Panc1 (cell line): ENCODE data around the gene ZSCAN25.
"Not testable (repeated sequence)": the region's sequence is repeated elsewhere in the genome, so short reads cannot be mapped to it uniquely, and the experiment has no call there.

Experiments used
- CTCF ChIP-seq: fragments of 450-650 bp; IDR thresholded peaks from 2 replicates; pipeline ENCODE4 v1.5.1; 2017; ENCODE audit warnings: mild to moderate bottlenecking
- POLR2AphosphoS5 ChIP-seq: IDR thresholded peaks from 2 replicates; pipeline ENCODE4 v1.6.1; 2012; ENCODE audit warnings: mild to moderate bottlenecking, low read depth, low read length, moderate library complexity
- SIN3A ChIP-seq: IDR thresholded peaks from 2 replicates; pipeline ENCODE4 v1.6.1; 2012; ENCODE audit warnings: low read depth, mild to moderate bottlenecking, low read length, moderate library complexity, borderline replicate concordance; ENCODE audit not compliant: insufficient read depth

DNA sequence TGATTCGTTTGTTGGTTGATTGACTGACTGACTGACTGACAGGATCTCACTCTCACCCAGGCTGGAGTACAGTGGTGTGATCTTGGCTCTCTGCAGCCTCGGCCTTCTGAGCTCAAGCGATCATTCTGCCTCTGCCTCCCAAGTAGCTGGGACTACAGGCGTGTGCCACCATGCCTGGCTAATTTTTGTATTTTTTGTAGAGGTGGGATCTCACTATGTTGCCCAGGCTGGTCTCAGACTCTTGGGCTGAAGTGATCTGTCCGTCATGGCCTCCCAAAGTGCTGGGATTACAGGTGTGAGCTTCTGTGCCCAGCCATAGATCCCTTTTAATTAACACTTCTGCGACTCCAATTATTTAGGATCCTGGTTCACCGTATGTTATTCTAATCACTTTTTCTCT, 48.0 kb upstream of the ZSCAN25 start:
- not testable (repeated sequence) for TF ChIP-seq CTCF, SIN3A, POLR2AphosphoS5
